ENCODE measurements around the gene WNK2. TPM values are rescaled to one million over a fixed set of nuclear protein-coding genes. Genes with fewer than 3 reads are reported as not detected.

WNK2 gene
- total RNA-seq, 1 donor from 2014 or later: 1.9 TPM

DNA sequence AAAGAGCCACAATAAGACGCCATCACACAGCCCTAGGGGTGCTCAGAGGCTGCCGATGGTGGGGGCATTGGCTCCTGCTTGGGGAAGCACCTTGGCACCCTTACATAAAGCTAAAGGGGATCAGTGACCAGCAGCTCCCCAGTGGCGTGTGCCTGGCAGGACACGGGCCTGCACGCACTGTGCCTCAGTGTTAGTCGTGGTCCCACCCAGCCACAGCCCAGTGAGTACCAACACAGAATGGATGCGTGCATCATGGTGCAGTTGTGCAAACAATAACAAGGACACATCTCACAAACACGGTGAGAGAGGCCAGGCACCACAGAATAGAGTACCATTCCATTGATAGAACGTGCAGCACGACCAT lies 103.2 kb downstream of the WNK2 start:
- H3K27ac Mint-ChIP-seq (ENCODE audit: unreplicated experiment): no peak overlapping the region
- H3K9ac ChIP-seq (ENCODE audit: low read length): no peak overlapping the region

GRCh38 chr9:93287593-93287992 lies 103.7 kb downstream of the WNK2 start:
- Histone ChIP-seq H3K9me3 (ENCODE audit: insufficient read depth, low read depth, low read length) (no peaks in the 10 kb centered on the region), H3K4me3 (ENCODE audit: insufficient read depth, low read depth, low read length) (no peak overlapping the region), H3K4me2 (ENCODE audit: low read length) (no peak overlapping the region), H3K36me3 (ENCODE audit: insufficient read depth, low read length) (no peaks in the 10 kb centered on the region), H2AFZ (ENCODE audit: low read depth, low read length) (no peak overlapping the region), H3K9ac (ENCODE audit: low read length) (no peak overlapping the region), H3K27me3 (ENCODE audit: insufficient read depth, low read length) (no peaks in the 10 kb centered on the region), H3K4me1 (ENCODE audit: insufficient read depth, low read length) (peaks cover 3% of the 10 kb centered on the region), H4K20me1 (ENCODE audit: insufficient read depth, low read length) (no peaks in the 10 kb centered on the region), H3K79me2 (ENCODE audit: insufficient read depth, low read length) (no peaks in the 10 kb centered on the region), H3K27ac (ENCODE audit: low read depth, low read length) (no peak overlapping the region)
- Mint-ChIP-seq H3K9me3 (ENCODE audit: unreplicated experiment) (peaks cover 5% of the 10 kb centered on the region), H3K27ac (ENCODE audit: unreplicated experiment) (no peak overlapping the region), H3K4me1 (ENCODE audit: low read depth, unreplicated experiment) (peaks cover 2% of the 10 kb centered on the region), H3K36me3 (ENCODE audit: low read depth, unreplicated experiment) (no peaks in the 10 kb centered on the region), H3K4me3 (ENCODE audit: unreplicated experiment) (no peak overlapping the region), H3K27me3 (ENCODE audit: low read depth, unreplicated experiment) (peaks cover 27% of the 10 kb centered on the region)
- DNase-seq (ENCODE audit: low read depth) (no peak), FAIRE-seq (no peak)
- TF ChIP-seq CTCF (IDR thresholded peaks at IDR 0.05; ENCODE audit: insufficient read depth, low read depth, low read length) (no peak), EZH2 (IDR thresholded peaks at IDR 0.05; ENCODE audit: insufficient read depth, low read length) (no peak)

More for the DNA sequence above, 103.2 kb downstream of the WNK2 start:
- H3K27ac ChIP-seq (ENCODE audit: low read depth, low read length): no peak overlapping the region
- H3K4me1 ChIP-seq (ENCODE audit: insufficient read depth, low read length): peaks cover 3% of the 10 kb centered on the region
- Mint-ChIP-seq H3K27me3 (ENCODE audit: low read depth, unreplicated experiment) (peaks cover 26% of the 10 kb centered on the region), H3K4me3 (ENCODE audit: unreplicated experiment) (no peak overlapping the region), H3K9me3 (ENCODE audit: unreplicated experiment) (peaks cover 5% of the 10 kb centered on the region), H3K4me1 (ENCODE audit: low read depth, unreplicated experiment) (peaks cover 2% of the 10 kb centered on the region), H3K36me3 (ENCODE audit: low read depth, unreplicated experiment) (no peaks in the 10 kb centered on the region)
- no peaks in the 10 kb centered on the region for H3K27me3 ChIP-seq (ENCODE audit: insufficient read depth, low read length)
- TF ChIP-seq EZH2 (IDR thresholded peaks at IDR 0.05; ENCODE audit: insufficient read depth, low read length) (no peak), CTCF (IDR thresholded peaks at IDR 0.05; ENCODE audit: insufficient read depth, low read depth, low read length) (no peak)
- no peaks in the 10 kb centered on the region for H3K9me3 ChIP-seq (ENCODE audit: insufficient read depth, low read depth, low read length)
- no peak overlapping the region for H3K4me3 ChIP-seq (ENCODE audit: insufficient read depth, low read depth, low read length)
- H4K20me1 ChIP-seq (ENCODE audit: insufficient read depth, low read length): no peaks in the 10 kb centered on the region
- DNase-seq (ENCODE audit: low read depth): no peak
- no peaks in the 10 kb centered on the region for H3K79me2 ChIP-seq (ENCODE audit: insufficient read depth, low read length)
- H3K36me3 ChIP-seq (ENCODE audit: insufficient read depth, low read length): no peaks in the 10 kb centered on the region
- H3K4me2 ChIP-seq (ENCODE audit: low read length): no peak overlapping the region
- no peak overlapping the region for H2AFZ ChIP-seq (ENCODE audit: low read depth, low read length)
- no peak for FAIRE-seq

GRCh38 chr9:93288341-93288740 lies 104.4 kb downstream of the WNK2 start:
- Histone ChIP-seq H2AFZ (ENCODE audit: low read depth, low read length) (no peak overlapping the region), H3K27me3 (ENCODE audit: insufficient read depth, low read length) (no peaks in the 10 kb centered on the region), H3K4me3 (ENCODE audit: insufficient read depth, low read depth, low read length) (no peak overlapping the region), H3K9me3 (ENCODE audit: insufficient read depth, low read depth, low read length) (no peaks in the 10 kb centered on the region), H3K79me2 (ENCODE audit: insufficient read depth, low read length) (no peaks in the 10 kb centered on the region), H3K4me1 (ENCODE audit: insufficient read depth, low read length) (peaks cover 3% of the 10 kb centered on the region), H3K27ac (ENCODE audit: low read depth, low read length) (no peak overlapping the region), H3K36me3 (ENCODE audit: insufficient read depth, low read length) (no peaks in the 10 kb centered on the region), H3K4me2 (ENCODE audit: low read length) (no peak overlapping the region), H3K9ac (ENCODE audit: low read length) (no peak overlapping the region), H4K20me1 (ENCODE audit: insufficient read depth, low read length) (no peaks in the 10 kb centered on the region)
- H3K9me3 Mint-ChIP-seq (ENCODE audit: unreplicated experiment): peaks cover 5% of the 10 kb centered on the region
- no peaks in the 10 kb centered on the region for H3K36me3 Mint-ChIP-seq (ENCODE audit: low read depth, unreplicated experiment)
- H3K4me3 Mint-ChIP-seq (ENCODE audit: unreplicated experiment): no peak overlapping the region
- peaks cover 2% of the 10 kb centered on the region for H3K4me1 Mint-ChIP-seq (ENCODE audit: low read depth, unreplicated experiment)
- no peak for TF ChIP-seq EZH2 (IDR thresholded peaks at IDR 0.05; ENCODE audit: insufficient read depth, low read length)
- no peak for TF ChIP-seq CTCF (IDR thresholded peaks at IDR 0.05; ENCODE audit: insufficient read depth, low read depth, low read length)
- FAIRE-seq (no peak), DNase-seq (ENCODE audit: low read depth) (no peak)
- H3K27ac Mint-ChIP-seq (ENCODE audit: unreplicated experiment): no peak overlapping the region
- H3K27me3 Mint-ChIP-seq (ENCODE audit: low read depth, unreplicated experiment): peaks cover 28% of the 10 kb centered on the region
